HepG2 (cell line): Measurements from ENCODE around the gene RTEL1. TPM values are rescaled to one million over a fixed set of nuclear protein-coding genes. Genes with fewer than 3 reads are reported as not detected.

Experiments used
- BCL6 ChIP-seq: IDR thresholded peaks from 2 replicates; pipeline ENCODE4 v1.6.1; 2016; ENCODE audit warnings: missing genetic modification reagents, missing compliant biosample characterization
- MED1 ChIP-seq: sonication (generic); formaldehyde crosslinking; IDR thresholded peaks from 2 replicates; pipeline ENCODE4 v1.4.0; 2020; ENCODE audit warnings: missing genetic modification reagents
- ZBTB7A ChIP-seq: sonication (generic); formaldehyde crosslinking; IDR thresholded peaks from 2 replicates; pipeline ENCODE4 v1.8.0; 2022; ENCODE audit warnings: mild to moderate bottlenecking, missing genetic modification reagents
- ZFAT ChIP-seq: sonication (generic); formaldehyde crosslinking; conservative IDR thresholded peaks from 2 replicates; pipeline ENCODE4 v1.8.1; 2023; ENCODE audit warnings: missing genetic modification reagents, inconsistent platforms
- ZNF205 ChIP-seq: IDR thresholded peaks from 2 replicates; pipeline ENCODE4 v1.6.1; 2018; ENCODE audit warnings: missing biosample characterization, missing genetic modification reagents
- ZNF3 ChIP-seq: IDR thresholded peaks from 2 replicates; pipeline ENCODE4 v1.7.0; 2017; ENCODE audit warnings: inconsistent platforms
- ZNF329 ChIP-seq: sonication (generic); formaldehyde crosslinking; IDR thresholded peaks from 2 replicates; pipeline ENCODE4 v1.9.0; 2021; ENCODE audit warnings: low read depth, mild to moderate bottlenecking, missing genetic modification reagents
- ZNF570 ChIP-seq: sonication (generic); formaldehyde crosslinking; IDR thresholded peaks from 2 replicates; pipeline ENCODE4 v1.4.0; 2020; ENCODE audit warnings: mild to moderate bottlenecking, missing genetic modification reagents, borderline replicate concordance
- ZNF616 ChIP-seq: sonication (generic); formaldehyde crosslinking; IDR thresholded peaks from 2 replicates; pipeline ENCODE4 v1.5.0; 2020; ENCODE audit warnings: low read depth, mild to moderate bottlenecking, missing genetic modification reagents
- polyA plus RNA-seq, 8 experiments: library from polyadenylated mRNA; depleted of rRNA in 3 of 8; stranded (reverse) in 7 of 8; unstranded in 1 of 8; fragments of >200 nt; fragmentation: Illumina TruSeq in 4 of 8; extraction: Trizol in 4 of 8; gene quantifications; 2 replicates each; pipeline versions ENCODE4 v1.2.1 to v1.2.3, GENCODE V29; 2011 to 2016; ENCODE audit warnings: low read depth in 4 of 8, missing spikeins in 1 of 8, mixed read lengths in 1 of 8; ENCODE audit not compliant: insufficient read depth in 1 of 8
- total RNA-seq, 5 experiments: library from RNA; depleted of rRNA; stranded (reverse); fragments of >200 nt; fragmentation: Illumina TruSeq; extraction: Trizol; gene quantifications; 2 replicates each; pipeline ENCODE4 v1.2.3, GENCODE V29; 2016; ENCODE audit warnings: low read depth in 1 of 5
- TF ChIP-seq, protein P1 (sequence below): IDR thresholded peaks from 2 replicates; pipeline ENCODE4 v1.4.0; 2020; ENCODE audit warnings: mild to moderate bottlenecking, missing genetic modification reagents
- TF ChIP-seq, protein P2 (sequence below): sonication (generic); formaldehyde crosslinking; IDR thresholded peaks from 2 replicates; pipeline ENCODE4 v1.9.0; 2021; ENCODE audit warnings: missing genetic modification reagents, mild to moderate bottlenecking, borderline replicate concordance
- TF ChIP-seq, protein P3 (sequence below): sonication (generic); formaldehyde crosslinking; IDR thresholded peaks from 2 replicates; pipeline ENCODE4 v1.4.0; 2020; ENCODE audit warnings: missing genetic modification reagents, borderline replicate concordance
- TF ChIP-seq, protein P4 (sequence below): IDR thresholded peaks from 2 replicates; pipeline ENCODE4 v1.6.1; 2016; ENCODE audit warnings: control low read depth
- TF ChIP-seq, protein P5 (sequence below): sonication (generic); formaldehyde crosslinking; IDR thresholded peaks from 2 replicates; pipeline ENCODE4 v1.9.0; 2021; ENCODE audit warnings: missing genetic modification reagents, borderline replicate concordance
- TF ChIP-seq, protein P6 (sequence below): sonication (generic); formaldehyde crosslinking; IDR thresholded peaks from 2 replicates; pipeline ENCODE4 v1.5.0; 2020; ENCODE audit warnings: missing genetic modification reagents
- TF ChIP-seq, protein P7 (sequence below): IDR thresholded peaks from 2 replicates; pipeline ENCODE4 v1.6.1; 2016; ENCODE audit warnings: missing compliant biosample characterization, missing genetic modification reagents, borderline replicate concordance

RTEL1 gene
- total and polyA plus RNA-seq, 2 of the 13 experiments (the other 11 are each of a cell fraction or from before 2014, with no cell fraction given): 21.8 to 36.4 TPM

DNA sequence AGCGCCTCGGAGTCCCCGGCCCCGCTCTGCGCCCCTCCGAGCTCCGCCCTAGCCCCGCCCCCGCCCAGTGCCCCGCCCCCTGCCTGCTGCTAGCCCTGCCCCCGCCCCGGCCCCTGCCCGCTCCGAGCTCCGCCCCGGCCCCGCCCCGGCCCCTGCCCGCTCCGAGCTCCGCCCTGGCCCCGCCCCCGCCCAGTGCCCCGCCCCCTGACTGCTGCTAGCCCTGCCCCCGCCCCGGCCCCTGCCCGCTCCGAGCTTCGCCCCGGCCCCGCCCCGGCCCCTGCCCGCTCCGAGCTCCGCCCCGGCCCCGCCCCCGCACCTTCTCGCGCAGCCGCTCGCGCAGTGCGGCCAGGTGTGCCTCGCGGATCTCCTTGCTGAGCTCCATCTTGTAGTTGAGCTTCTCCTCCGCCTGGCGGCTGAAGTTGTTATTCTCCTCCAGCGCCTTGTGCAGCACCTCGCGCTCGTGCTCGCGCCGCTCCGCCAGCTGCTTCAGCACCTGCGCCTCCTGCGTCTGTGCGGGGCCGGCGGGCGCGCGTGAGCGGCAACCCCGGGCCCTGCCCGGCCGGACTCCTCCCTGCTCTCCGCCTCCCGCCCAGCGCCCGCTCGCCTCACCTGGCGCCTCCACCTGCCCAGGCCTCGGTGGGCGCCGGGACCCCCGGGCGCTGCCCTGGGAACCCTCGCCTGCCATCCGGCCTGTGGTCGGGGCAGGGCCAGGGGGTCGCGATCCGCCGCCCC, 16.2 kb upstream of the RTEL1 start (continued):
- TF ChIP-seq, protein P1, sequence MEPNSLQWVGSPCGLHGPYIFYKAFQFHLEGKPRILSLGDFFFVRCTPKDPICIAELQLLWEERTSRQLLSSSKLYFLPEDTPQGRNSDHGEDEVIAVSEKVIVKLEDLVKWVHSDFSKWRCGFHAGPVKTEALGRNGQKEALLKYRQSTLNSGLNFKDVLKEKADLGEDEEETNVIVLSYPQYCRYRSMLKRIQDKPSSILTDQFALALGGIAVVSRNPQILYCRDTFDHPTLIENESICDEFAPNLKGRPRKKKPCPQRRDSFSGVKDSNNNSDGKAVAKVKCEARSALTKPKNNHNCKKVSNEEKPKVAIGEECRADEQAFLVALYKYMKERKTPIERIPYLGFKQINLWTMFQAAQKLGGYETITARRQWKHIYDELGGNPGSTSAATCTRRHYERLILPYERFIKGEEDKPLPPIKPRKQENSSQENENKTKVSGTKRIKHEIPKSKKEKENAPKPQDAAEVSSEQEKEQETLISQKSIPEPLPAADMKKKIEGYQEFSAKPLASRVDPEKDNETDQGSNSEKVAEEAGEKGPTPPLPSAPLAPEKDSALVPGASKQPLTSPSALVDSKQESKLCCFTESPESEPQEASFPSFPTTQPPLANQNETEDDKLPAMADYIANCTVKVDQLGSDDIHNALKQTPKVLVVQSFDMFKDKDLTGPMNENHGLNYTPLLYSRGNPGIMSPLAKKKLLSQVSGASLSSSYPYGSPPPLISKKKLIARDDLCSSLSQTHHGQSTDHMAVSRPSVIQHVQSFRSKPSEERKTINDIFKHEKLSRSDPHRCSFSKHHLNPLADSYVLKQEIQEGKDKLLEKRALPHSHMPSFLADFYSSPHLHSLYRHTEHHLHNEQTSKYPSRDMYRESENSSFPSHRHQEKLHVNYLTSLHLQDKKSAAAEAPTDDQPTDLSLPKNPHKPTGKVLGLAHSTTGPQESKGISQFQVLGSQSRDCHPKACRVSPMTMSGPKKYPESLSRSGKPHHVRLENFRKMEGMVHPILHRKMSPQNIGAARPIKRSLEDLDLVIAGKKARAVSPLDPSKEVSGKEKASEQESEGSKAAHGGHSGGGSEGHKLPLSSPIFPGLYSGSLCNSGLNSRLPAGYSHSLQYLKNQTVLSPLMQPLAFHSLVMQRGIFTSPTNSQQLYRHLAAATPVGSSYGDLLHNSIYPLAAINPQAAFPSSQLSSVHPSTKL (CRISPR knock-in tag): 0 out of 2 replicates have a peak, but pooled peaks have one; percentile 35
- TF ChIP-seq ZFAT (CRISPR knock-in tag): no peak
- peak; percentile 36; the same call in 1 of the 2 replicates for TF ChIP-seq BCL6 (CRISPR knock-in tag)
- peak; percentile 12; the same call in 1 of the 2 replicates for TF ChIP-seq ZBTB7A
- TF ChIP-seq ZNF205 (CRISPR knock-in tag): peak; percentile 64; the same call in 1 of the 2 replicates
- TF ChIP-seq, protein P2, sequence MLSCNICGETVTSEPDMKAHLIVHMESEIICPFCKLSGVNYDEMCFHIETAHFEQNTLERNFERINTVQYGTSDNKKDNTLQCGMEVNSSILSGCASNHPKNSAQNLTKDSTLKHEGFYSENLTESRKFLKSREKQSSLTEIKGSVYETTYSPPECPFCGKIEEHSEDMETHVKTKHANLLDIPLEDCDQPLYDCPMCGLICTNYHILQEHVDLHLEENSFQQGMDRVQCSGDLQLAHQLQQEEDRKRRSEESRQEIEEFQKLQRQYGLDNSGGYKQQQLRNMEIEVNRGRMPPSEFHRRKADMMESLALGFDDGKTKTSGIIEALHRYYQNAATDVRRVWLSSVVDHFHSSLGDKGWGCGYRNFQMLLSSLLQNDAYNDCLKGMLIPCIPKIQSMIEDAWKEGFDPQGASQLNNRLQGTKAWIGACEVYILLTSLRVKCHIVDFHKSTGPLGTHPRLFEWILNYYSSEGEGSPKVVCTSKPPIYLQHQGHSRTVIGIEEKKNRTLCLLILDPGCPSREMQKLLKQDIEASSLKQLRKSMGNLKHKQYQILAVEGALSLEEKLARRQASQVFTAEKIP (CRISPR knock-in tag): no peak
- peak; percentile 54 for TF ChIP-seq MED1 (CRISPR knock-in tag)
- TF ChIP-seq, protein P3, sequence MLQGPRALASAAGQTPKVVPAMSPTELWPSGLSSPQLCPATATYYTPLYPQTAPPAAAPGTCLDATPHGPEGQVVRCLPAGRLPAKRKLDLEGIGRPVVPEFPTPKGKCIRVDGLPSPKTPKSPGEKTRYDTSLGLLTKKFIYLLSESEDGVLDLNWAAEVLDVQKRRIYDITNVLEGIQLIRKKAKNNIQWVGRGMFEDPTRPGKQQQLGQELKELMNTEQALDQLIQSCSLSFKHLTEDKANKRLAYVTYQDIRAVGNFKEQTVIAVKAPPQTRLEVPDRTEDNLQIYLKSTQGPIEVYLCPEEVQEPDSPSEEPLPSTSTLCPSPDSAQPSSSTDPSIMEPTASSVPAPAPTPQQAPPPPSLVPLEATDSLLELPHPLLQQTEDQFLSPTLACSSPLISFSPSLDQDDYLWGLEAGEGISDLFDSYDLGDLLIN (CRISPR knock-in tag): 0 out of 2 replicates have a peak, but pooled peaks have one; percentile 64
- TF ChIP-seq ZNF329: peak; percentile 72; the same call in 1 of the 2 replicates
- no peak for TF ChIP-seq ZNF616
- TF ChIP-seq, protein P4, sequence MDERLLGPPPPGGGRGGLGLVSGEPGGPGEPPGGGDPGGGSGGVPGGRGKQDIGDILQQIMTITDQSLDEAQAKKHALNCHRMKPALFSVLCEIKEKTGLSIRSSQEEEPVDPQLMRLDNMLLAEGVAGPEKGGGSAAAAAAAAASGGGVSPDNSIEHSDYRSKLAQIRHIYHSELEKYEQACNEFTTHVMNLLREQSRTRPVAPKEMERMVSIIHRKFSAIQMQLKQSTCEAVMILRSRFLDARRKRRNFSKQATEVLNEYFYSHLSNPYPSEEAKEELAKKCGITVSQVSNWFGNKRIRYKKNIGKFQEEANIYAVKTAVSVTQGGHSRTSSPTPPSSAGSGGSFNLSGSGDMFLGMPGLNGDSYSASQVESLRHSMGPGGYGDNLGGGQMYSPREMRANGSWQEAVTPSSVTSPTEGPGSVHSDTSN (CRISPR knock-in tag): no peak
- no peak for TF ChIP-seq ZNF570 (CRISPR knock-in tag)
- TF ChIP-seq, protein P5, sequence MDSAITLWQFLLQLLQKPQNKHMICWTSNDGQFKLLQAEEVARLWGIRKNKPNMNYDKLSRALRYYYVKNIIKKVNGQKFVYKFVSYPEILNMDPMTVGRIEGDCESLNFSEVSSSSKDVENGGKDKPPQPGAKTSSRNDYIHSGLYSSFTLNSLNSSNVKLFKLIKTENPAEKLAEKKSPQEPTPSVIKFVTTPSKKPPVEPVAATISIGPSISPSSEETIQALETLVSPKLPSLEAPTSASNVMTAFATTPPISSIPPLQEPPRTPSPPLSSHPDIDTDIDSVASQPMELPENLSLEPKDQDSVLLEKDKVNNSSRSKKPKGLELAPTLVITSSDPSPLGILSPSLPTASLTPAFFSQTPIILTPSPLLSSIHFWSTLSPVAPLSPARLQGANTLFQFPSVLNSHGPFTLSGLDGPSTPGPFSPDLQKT (CRISPR knock-in tag): no peak
- TF ChIP-seq, protein P6, sequence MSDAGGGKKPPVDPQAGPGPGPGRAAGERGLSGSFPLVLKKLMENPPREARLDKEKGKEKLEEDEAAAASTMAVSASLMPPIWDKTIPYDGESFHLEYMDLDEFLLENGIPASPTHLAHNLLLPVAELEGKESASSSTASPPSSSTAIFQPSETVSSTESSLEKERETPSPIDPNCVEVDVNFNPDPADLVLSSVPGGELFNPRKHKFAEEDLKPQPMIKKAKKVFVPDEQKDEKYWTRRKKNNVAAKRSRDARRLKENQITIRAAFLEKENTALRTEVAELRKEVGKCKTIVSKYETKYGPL (CRISPR knock-in tag): no peak
- no peak for TF ChIP-seq ZNF3 (CRISPR knock-in tag)
- TF ChIP-seq, protein P7, sequence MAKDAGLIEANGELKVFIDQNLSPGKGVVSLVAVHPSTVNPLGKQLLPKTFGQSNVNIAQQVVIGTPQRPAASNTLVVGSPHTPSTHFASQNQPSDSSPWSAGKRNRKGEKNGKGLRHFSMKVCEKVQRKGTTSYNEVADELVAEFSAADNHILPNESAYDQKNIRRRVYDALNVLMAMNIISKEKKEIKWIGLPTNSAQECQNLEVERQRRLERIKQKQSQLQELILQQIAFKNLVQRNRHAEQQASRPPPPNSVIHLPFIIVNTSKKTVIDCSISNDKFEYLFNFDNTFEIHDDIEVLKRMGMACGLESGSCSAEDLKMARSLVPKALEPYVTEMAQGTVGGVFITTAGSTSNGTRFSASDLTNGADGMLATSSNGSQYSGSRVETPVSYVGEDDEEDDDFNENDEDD (CRISPR knock-in tag): peak; percentile 69; the same call in 1 of the 2 replicates
